Measurements from ENCODE around the gene MS4A3. TPM values are rescaled to one million over a fixed set of nuclear protein-coding genes. Genes with fewer than 3 reads are reported as not detected.
"Not testable (repeated sequence)": the region's sequence is repeated elsewhere in the genome, so short reads cannot be mapped to it uniquely, and the experiment has no call there.

MS4A3 gene
- total RNA-seq = not detected

GRCh38 chr11:60056349-60056969 lies at the start of gene MS4A3:
Gene MS4A3 (plus strand): TSS chr11:60056665. CDS start chr11:60061161, 4,496 bp downstream.
- Histone ChIP-seq H3K36me3 (no peaks in the 10 kb centered on the region), H3K9me3 (no peaks in the 10 kb centered on the region), H3K4me1 (no peaks in the 10 kb centered on the region), H3K27ac (no peak within 1 kb of the TSS), H3K27me3 (no peaks in the 10 kb centered on the region), H3K4me3 (no peak within 1 kb of the TSS)
- no peak for DNase-seq
- TF ChIP-seq POLR2A (IDR thresholded peaks at IDR 0.05) = no peak
- no peak for TF ChIP-seq CTCF (IDR thresholded peaks at IDR 0.05)
- intact Hi-C loops (cut with DNase I; ENCODE audit: low total_unique reads) = no loop called here

GRCh38 chr11:60016881-60017280 lies 39.6 kb upstream of the MS4A3 start, which contains the start of gene OOSP4B:
Gene OOSP4B (plus strand): TSS chr11:60017181.
- Histone ChIP-seq H3K36me3 (no peaks in the 10 kb centered on the region), H3K4me3 (no peak within 1 kb of the TSS), H3K27me3 (no peaks in the 10 kb centered on the region), H3K9me3 (no peaks in the 10 kb centered on the region), H3K4me1 (no peaks in the 10 kb centered on the region), H3K27ac (no peak within 1 kb of the TSS)
- intact Hi-C loops (cut with DNase I; ENCODE audit: low total_unique reads) = no loop called here
- TF ChIP-seq POLR2A (IDR thresholded peaks at IDR 0.05) (no peak), CTCF (IDR thresholded peaks at IDR 0.05) (no peak)
- DNase-seq = no peak

GRCh38 chr11:60018058-60018457 lies 38.4 kb upstream of the MS4A3 start:
- no peak for DNase-seq
- Histone ChIP-seq H3K4me3 (no peak overlapping the region), H3K27ac (no peak overlapping the region), H3K4me1 (no peaks in the 10 kb centered on the region), H3K36me3 (no peaks in the 10 kb centered on the region), H3K27me3 (no peaks in the 10 kb centered on the region), H3K9me3 (no peaks in the 10 kb centered on the region)
- TF ChIP-seq CTCF (IDR thresholded peaks at IDR 0.05) (no peak), POLR2A (IDR thresholded peaks at IDR 0.05) (no peak)
- intact Hi-C loops (cut with DNase I; ENCODE audit: low total_unique reads) = no loop called here

GRCh38 chr11:60020376-60020775 lies 36.1 kb upstream of the MS4A3 start:
- H3K27me3 ChIP-seq; DNase-seq; H3K36me3 ChIP-seq; H3K4me1 ChIP-seq; H3K27ac ChIP-seq; H3K9me3 ChIP-seq; intact Hi-C loops (cut with DNase I; ENCODE audit: low total_unique reads); H3K4me3 ChIP-seq: not testable (repeated sequence)

- H3K9me3 ChIP-seq = no peaks in the 10 kb centered on the region
- no peaks in the 10 kb centered on the region for H3K36me3 ChIP-seq
- no peak for TF ChIP-seq CTCF (IDR thresholded peaks at IDR 0.05)
- TF ChIP-seq POLR2A (IDR thresholded peaks at IDR 0.05) = no peak
- no peaks in the 10 kb centered on the region for H3K4me1 ChIP-seq
- no peak overlapping the region for H3K27ac ChIP-seq
- DNase-seq = no peak
- no peak overlapping the region for H3K4me3 ChIP-seq
- intact Hi-C loops (cut with DNase I; ENCODE audit: low total_unique reads) = no loop called here
- H3K27me3 ChIP-seq = no peaks in the 10 kb centered on the region
These were observed 27.3 kb upstream of the MS4A3 start for GRCh38 chr11:60029015-60029632.
